SK-N-SH (cell line): ENCODE measurements around the gene TEKT4. TPM values are rescaled to one million over a fixed set of nuclear protein-coding genes. Genes with fewer than 3 reads are reported as not detected.

Experiments
- CTCF ChIA-PET: fragments of 300-600, 350-600 bp; formaldehyde crosslinking; extraction: SDS; loops from one replicate; lab custom pipeline; 2021; lab: Yijun Ruan, JAX
- POLR2A ChIA-PET: fragments of 350-600 bp; sonication (Branson Sonifier 250); formaldehyde crosslinking; extraction: SDS; loops from one replicate; lab custom pipeline; 2020; ENCODE audit warnings: antibody characterized with exemption, inconsistent platforms; lab: Yijun Ruan, JAX
- DNase-seq: peaks from one replicate; pipeline ENCODE4 v3.0.0; 2012
- H2AFZ ChIP-seq: fragments of 200-600 bp; sonication (generic); 2 replicates; pipeline ENCODE4 v1.8.1; 2016; ENCODE audit warnings: antibody characterized with exemption, mild to moderate bottlenecking, low read depth
- H3F3A ChIP-seq: fragments of 200-600 bp; sonication (generic); replicated peaks from 2 replicates; pipeline ENCODE3; 2016; ENCODE audit warnings: antibody characterized with exemption, mild to moderate bottlenecking; ENCODE audit not compliant: insufficient read depth
- H3K27ac ChIP-seq, 2 experiments: fragments of 200-500 bp in 1 of 2; fragments of 200-600 bp in 1 of 2; sonication (Bioruptor generic) in 1 of 2; sonication (generic), shearing (Covaris generic) in 1 of 2; 2 replicates each; pipeline versions ENCODE4 v1.5.1 to v1.6.1; 2014 to 2016; ENCODE audit warnings: low read depth in 2 of 2, inconsistent platforms in 1 of 2, low read length in 1 of 2, mild to moderate bottlenecking in 1 of 2, mixed read lengths in 1 of 2
- H3K27me3 ChIP-seq: fragments of 200-600 bp; sonication (generic), shearing (Covaris generic); 2 replicates; pipeline ENCODE4 v1.6.1; 2016; ENCODE audit warnings: mixed run types; ENCODE audit not compliant: insufficient read depth
- H3K36me3 ChIP-seq, 2 experiments: fragments of 200-500 bp in 1 of 2; fragments of 200-600 bp in 1 of 2; sonication (Bioruptor generic) in 1 of 2; sonication (generic) in 1 of 2; replicated peaks in 1 of 2; 2 replicates each; pipeline versions ENCODE3 to v1.5.1; 2014 to 2016; ENCODE audit warnings: low read length in 1 of 2, mild to moderate bottlenecking in 1 of 2; ENCODE audit not compliant: insufficient read depth in 2 of 2, control insufficient read depth in 1 of 2
- H3K4me1 ChIP-seq, 2 experiments: fragments of 200-500 bp in 1 of 2; fragments of 200-600 bp in 1 of 2; sonication (Bioruptor generic) in 1 of 2; sonication (generic), shearing (Covaris generic) in 1 of 2; 2 replicates each; pipeline versions ENCODE4 v1.5.1 to v1.6.1; 2014 to 2016; ENCODE audit warnings: low read depth in 1 of 2, low read length in 1 of 2, mixed run types in 1 of 2; ENCODE audit not compliant: insufficient read depth in 2 of 2, control insufficient read depth in 1 of 2
- H3K4me2 ChIP-seq: fragments of 200-600 bp; sonication (generic), shearing (Covaris generic); 2 replicates; pipeline ENCODE4 v1.6.1; 2017; ENCODE audit warnings: mixed run types
- H3K4me3 ChIP-seq, 2 experiments: fragments of 200-500 bp in 1 of 2; fragments of 200-600 bp in 1 of 2; sonication (Bioruptor generic) in 1 of 2; sonication (generic), shearing (Covaris generic) in 1 of 2; 2 replicates each; pipeline versions ENCODE4 v1.5.1 to v1.8.1; 2014 to 2016; ENCODE audit warnings: low read depth in 2 of 2, inconsistent platforms in 1 of 2, low read length in 1 of 2, mild to moderate bottlenecking in 1 of 2, mixed read lengths in 1 of 2, moderate library complexity in 1 of 2
- H3K79me2 ChIP-seq: fragments of 200-600 bp; sonication (generic); 2 replicates; pipeline ENCODE4 v1.8.1; 2017; ENCODE audit warnings: mild to moderate bottlenecking; ENCODE audit not compliant: insufficient read depth
- H3K9ac ChIP-seq: fragments of 200-600 bp; sonication (generic); 2 replicates; pipeline ENCODE4 v1.6.1; 2017; ENCODE audit warnings: mixed run types
- H3K9me2 ChIP-seq: fragments of 200-600 bp; sonication (generic); 2 replicates; pipeline ENCODE4 v1.6.1; 2017; ENCODE audit warnings: mixed run types
- H3K9me3 ChIP-seq: fragments of 200-600 bp; sonication (generic); 2 replicates; pipeline ENCODE4 v1.6.1; 2017; ENCODE audit warnings: mixed run types, mild to moderate bottlenecking, moderate library complexity
- H4K20me1 ChIP-seq: fragments of 200-600 bp; sonication (generic); 2 replicates; pipeline ENCODE4 v1.6.1; 2017; ENCODE audit warnings: mild to moderate bottlenecking, mixed run types; ENCODE audit not compliant: insufficient read depth
- CHD2 ChIP-seq: fragments of 150-350 bp; IDR thresholded peaks from 2 replicates; pipeline ENCODE4 v1.6.1; 2018; ENCODE audit warnings: low read length; ENCODE audit not compliant: partially characterized antibody
- ELF1 ChIP-seq: IDR thresholded peaks from 2 replicates; pipeline ENCODE4 v1.4.0; 2012
- FOXJ3 ChIP-seq: sonication (generic); formaldehyde crosslinking; IDR thresholded peaks from 2 replicates; pipeline ENCODE4 v1.5.1; 2020; ENCODE audit warnings: mild to moderate bottlenecking, missing genetic modification reagents
- GATA2 ChIP-seq: sonication (generic); formaldehyde crosslinking; IDR thresholded peaks from 2 replicates; pipeline ENCODE4 v1.5.0; 2020; ENCODE audit warnings: mild to moderate bottlenecking, missing genetic modification reagents
- MEF2A ChIP-seq: IDR thresholded peaks from 2 replicates; pipeline ENCODE4 v1.4.0; 2012; ENCODE audit warnings: low read depth, borderline replicate concordance
- POLR2AphosphoS5 ChIP-seq: IDR thresholded peaks from 2 replicates; pipeline ENCODE4 v1.6.1; 2012; ENCODE audit warnings: low read depth, low read length
- RAD21 ChIP-seq: IDR thresholded peaks from 2 replicates; pipeline ENCODE4 v1.6.1; 2012; ENCODE audit warnings: mild to moderate bottlenecking, low read length
- RCOR1 ChIP-seq: fragments of 150-350 bp; IDR thresholded peaks from 2 replicates; pipeline ENCODE4 v1.6.1; 2017; ENCODE audit warnings: antibody characterized with exemption, low read length
- RXRA ChIP-seq: IDR thresholded peaks from 2 replicates; pipeline ENCODE4 v1.4.0; 2012; ENCODE audit warnings: low read depth, mild to moderate bottlenecking, borderline replicate concordance
- SIN3A ChIP-seq: IDR thresholded peaks from 2 replicates; pipeline ENCODE4 v1.6.1; 2012; ENCODE audit warnings: low read depth, mild to moderate bottlenecking, low read length, moderate library complexity, borderline replicate concordance
- YY1 ChIP-seq: IDR thresholded peaks from 2 replicates; pipeline ENCODE4 v1.4.0; 2012; ENCODE audit warnings: low read depth, mild to moderate bottlenecking
- WGBS: methylation state at CpG from one replicate; pipeline ENCODE4 v1.1.6; 2017; ENCODE audit warnings: low lambda C conversion rate; 5-methylcytosine and 5-hydroxymethylcytosine counted together
- polyA plus RNA-seq, 3 experiments: library from polyadenylated mRNA; depleted of rRNA; stranded (reverse); fragments of >200 nt; gene quantifications; 2 replicates each; pipeline ENCODE4 v1.2.3, GENCODE V29; 2012
- TF ChIP-seq, protein P1 (sequence below): IDR thresholded peaks from 2 replicates; pipeline ENCODE4; 2012
- TF ChIP-seq, protein P2 (sequence below): fragments of 200-600 bp; sonication (generic); IDR thresholded peaks from 2 replicates; pipeline ENCODE4 v1.6.1; 2017; ENCODE audit warnings: antibody characterized with exemption, mild to moderate bottlenecking, moderate library complexity
- TF ChIP-seq, protein P3 (sequence below): fragments of 150-350 bp; IDR thresholded peaks from 2 replicates; pipeline ENCODE4 v1.6.1; 2017; ENCODE audit warnings: antibody characterized with exemption, low read length, low read depth, borderline replicate concordance
- TF ChIP-seq, protein P4 (sequence below): IDR thresholded peaks from 2 replicates; pipeline ENCODE4 v1.4.0; 2012; ENCODE audit warnings: low read depth, borderline replicate concordance
- TF ChIP-seq, protein P5 (sequence below): IDR thresholded peaks from 2 replicates; pipeline ENCODE4 v1.4.0; 2012; ENCODE audit warnings: low read depth

The TEKT4 gene
- polyA plus RNA-seq, 1 of the 3 experiments (the other 2 are of a cell fraction): not detected

DNA sequence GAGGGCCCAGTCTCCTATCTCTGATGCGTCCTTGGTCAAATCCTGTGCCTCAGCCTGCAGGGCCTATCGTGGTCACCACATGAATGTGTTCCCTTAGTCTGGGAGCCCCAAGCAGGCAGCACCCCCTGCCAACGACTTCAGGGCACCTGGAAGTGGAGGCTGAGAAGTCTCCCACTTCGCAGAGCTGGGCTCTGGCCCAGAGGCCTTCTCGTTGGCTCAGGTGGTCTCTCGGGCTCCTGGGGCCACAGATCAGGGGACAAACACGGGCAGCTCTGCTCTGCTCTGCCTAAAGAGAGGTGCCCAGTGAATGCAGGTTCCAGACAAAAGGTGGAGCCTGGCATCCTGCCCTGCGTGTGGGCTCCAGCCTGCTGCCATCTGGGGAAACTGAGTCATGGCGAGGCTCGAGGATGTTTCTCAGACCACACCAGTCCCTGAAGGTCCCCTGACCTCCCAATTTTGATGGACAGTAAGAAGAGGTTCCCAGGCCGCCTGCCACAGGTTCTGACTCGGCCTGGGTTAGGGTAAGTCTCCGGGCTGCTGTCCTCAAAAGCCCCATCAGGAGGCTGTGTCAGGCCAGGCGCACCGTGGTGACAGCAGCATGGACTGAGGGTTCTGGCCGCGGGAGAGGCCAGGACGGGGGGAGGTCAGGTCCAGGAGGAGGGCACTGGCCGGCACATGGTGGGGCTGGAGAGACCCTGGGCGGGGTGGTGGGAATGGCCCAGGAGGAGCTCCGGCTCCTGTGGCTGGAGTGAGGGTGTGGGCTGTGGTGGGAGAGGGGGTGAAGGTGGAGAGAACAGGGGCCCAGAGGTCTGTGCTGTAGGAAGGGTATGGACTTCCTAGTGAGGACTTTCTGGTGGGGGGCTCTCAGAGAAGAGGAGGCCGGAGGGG, 1.4 kb upstream of the TEKT4 start:
- no peak for DNase-seq
- CTCF ChIA-PET: no interaction called here

More for the DNA sequence above, 1.4 kb upstream of the TEKT4 start:
- peaks cover 16% of the 10 kb centered on the region; the same call in 1 of the 2 replicates for H3K27me3 ChIP-seq
- H3K4me2 ChIP-seq: no peak overlapping the region
- no peaks in the 10 kb centered on the region for H3K79me2 ChIP-seq
- POLR2A ChIA-PET: no interaction called here
- H2AFZ ChIP-seq: no peak overlapping the region
- no peaks in the 10 kb centered on the region for H3K9me3 ChIP-seq
- 11% methylated on average over 9 of the region's 22 CpGs for WGBS
- TF ChIP-seq CHD2 (no peak), FOXJ3 (CRISPR knock-in tag) (no peak), RXRA (no peak), ELF1 (no peak), MEF2A (no peak), POLR2AphosphoS5 (no peak), GATA2 (CRISPR knock-in tag) (no peak), RAD21 (no peak), RCOR1 (no peak), YY1 (no peak), SIN3A (no peak)
- TF ChIP-seq, protein P1, sequence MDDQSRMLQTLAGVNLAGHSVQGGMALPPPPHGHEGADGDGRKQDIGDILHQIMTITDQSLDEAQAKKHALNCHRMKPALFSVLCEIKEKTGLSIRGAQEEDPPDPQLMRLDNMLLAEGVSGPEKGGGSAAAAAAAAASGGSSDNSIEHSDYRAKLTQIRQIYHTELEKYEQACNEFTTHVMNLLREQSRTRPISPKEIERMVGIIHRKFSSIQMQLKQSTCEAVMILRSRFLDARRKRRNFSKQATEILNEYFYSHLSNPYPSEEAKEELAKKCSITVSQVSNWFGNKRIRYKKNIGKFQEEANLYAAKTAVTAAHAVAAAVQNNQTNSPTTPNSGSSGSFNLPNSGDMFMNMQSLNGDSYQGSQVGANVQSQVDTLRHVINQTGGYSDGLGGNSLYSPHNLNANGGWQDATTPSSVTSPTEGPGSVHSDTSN: no peak
- TF ChIP-seq, protein P2, sequence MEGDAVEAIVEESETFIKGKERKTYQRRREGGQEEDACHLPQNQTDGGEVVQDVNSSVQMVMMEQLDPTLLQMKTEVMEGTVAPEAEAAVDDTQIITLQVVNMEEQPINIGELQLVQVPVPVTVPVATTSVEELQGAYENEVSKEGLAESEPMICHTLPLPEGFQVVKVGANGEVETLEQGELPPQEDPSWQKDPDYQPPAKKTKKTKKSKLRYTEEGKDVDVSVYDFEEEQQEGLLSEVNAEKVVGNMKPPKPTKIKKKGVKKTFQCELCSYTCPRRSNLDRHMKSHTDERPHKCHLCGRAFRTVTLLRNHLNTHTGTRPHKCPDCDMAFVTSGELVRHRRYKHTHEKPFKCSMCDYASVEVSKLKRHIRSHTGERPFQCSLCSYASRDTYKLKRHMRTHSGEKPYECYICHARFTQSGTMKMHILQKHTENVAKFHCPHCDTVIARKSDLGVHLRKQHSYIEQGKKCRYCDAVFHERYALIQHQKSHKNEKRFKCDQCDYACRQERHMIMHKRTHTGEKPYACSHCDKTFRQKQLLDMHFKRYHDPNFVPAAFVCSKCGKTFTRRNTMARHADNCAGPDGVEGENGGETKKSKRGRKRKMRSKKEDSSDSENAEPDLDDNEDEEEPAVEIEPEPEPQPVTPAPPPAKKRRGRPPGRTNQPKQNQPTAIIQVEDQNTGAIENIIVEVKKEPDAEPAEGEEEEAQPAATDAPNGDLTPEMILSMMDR: no peak
- TF ChIP-seq, protein P3, sequence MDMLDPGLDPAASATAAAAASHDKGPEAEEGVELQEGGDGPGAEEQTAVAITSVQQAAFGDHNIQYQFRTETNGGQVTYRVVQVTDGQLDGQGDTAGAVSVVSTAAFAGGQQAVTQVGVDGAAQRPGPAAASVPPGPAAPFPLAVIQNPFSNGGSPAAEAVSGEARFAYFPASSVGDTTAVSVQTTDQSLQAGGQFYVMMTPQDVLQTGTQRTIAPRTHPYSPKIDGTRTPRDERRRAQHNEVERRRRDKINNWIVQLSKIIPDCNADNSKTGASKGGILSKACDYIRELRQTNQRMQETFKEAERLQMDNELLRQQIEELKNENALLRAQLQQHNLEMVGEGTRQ: no peak
- TF ChIP-seq, protein P4, sequence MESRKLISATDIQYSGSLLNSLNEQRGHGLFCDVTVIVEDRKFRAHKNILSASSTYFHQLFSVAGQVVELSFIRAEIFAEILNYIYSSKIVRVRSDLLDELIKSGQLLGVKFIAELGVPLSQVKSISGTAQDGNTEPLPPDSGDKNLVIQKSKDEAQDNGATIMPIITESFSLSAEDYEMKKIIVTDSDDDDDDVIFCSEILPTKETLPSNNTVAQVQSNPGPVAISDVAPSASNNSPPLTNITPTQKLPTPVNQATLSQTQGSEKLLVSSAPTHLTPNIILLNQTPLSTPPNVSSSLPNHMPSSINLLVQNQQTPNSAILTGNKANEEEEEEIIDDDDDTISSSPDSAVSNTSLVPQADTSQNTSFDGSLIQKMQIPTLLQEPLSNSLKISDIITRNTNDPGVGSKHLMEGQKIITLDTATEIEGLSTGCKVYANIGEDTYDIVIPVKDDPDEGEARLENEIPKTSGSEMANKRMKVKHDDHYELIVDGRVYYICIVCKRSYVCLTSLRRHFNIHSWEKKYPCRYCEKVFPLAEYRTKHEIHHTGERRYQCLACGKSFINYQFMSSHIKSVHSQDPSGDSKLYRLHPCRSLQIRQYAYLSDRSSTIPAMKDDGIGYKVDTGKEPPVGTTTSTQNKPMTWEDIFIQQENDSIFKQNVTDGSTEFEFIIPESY: no peak
- TF ChIP-seq, protein P5, sequence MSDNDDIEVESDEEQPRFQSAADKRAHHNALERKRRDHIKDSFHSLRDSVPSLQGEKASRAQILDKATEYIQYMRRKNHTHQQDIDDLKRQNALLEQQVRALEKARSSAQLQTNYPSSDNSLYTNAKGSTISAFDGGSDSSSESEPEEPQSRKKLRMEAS: no peak
- H3K9me2 ChIP-seq: no peaks in the 10 kb centered on the region
- H3K4me1 ChIP-seq: no peaks in the 10 kb centered on the region; a peak in 1 of 4 replicates
- no peak overlapping the region for H3K4me3 ChIP-seq
- no peaks in the 10 kb centered on the region for H4K20me1 ChIP-seq
- no peaks in the 10 kb centered on the region for H3K36me3 ChIP-seq
- no peak overlapping the region for H3K9ac ChIP-seq
- no peaks in the 10 kb centered on the region for H3F3A ChIP-seq
- no peak overlapping the region for H3K27ac ChIP-seq
